T-helper 17 cell (primary cell): ENCODE results near the gene TOB1. TPM values are rescaled to one million over a fixed set of nuclear protein-coding genes. Genes with fewer than 3 reads are reported as not detected.
"Not testable (repeated sequence)": the region's sequence is repeated elsewhere in the genome, so short reads cannot be mapped to it uniquely, and the experiment has no call there.

Experiments
- ATAC-seq: fragments of 150-1000 bp; cut with Tn5 transposase; 2 replicates; pipeline ENCODE4 v1.10.0; 2021; ENCODE audit warnings: mild to moderate bottlenecking, moderate library complexity
- DNase-seq, 3 donors: peaks; one replicate each; pipeline versions ENCODE4 v3.0.0 to v3.0.0-alpha.2; 2020 to 2021
- H3K9me3 ChIP-seq: one replicate; pipeline ENCODE4 v1.7.0; 2013; ENCODE audit warnings: low read length, mild to moderate bottlenecking; ENCODE audit not compliant: control insufficient read depth, poor library complexity, severe bottlenecking
- H3K27ac Mint-ChIP-seq: one replicate; pipeline ENCODE4 v1.8.0; 2022; ENCODE audit warnings: mild to moderate bottlenecking, moderate library complexity, mixed read lengths
- H3K27me3 Mint-ChIP-seq: one replicate; pipeline ENCODE4 v1.8.0; 2022; ENCODE audit warnings: mixed read lengths
- H3K36me3 Mint-ChIP-seq: one replicate; pipeline ENCODE4 v1.8.0; 2022; ENCODE audit warnings: low read depth, mixed read lengths
- H3K4me1 Mint-ChIP-seq: one replicate; pipeline ENCODE4 v1.8.0; 2022; ENCODE audit warnings: mild to moderate bottlenecking, mixed read lengths
- H3K4me3 Mint-ChIP-seq: one replicate; pipeline ENCODE4 v1.8.0; 2022; ENCODE audit warnings: mild to moderate bottlenecking, moderate library complexity, mixed read lengths
- total RNA-seq, 4 donors: library from RNA in 2 of 4; stranded (reverse) in 2 of 4; gene quantifications; one replicate each; pipeline ENCODE4 v1.2.3 and lab custom pipeline; 2022 to 2026

Gene TOB1
- total RNA-seq, 2 donors from 2014 or later, result 226 to 358 TPM

- peak; percentile 93 for ATAC-seq
- Mint-ChIP-seq H3K4me3 (peak overlapping the region; percentile 78), H3K4me1 (peaks cover 48% of the 10 kb centered on the region), H3K27ac (peak overlapping the region; percentile 96), H3K36me3 (no peaks in the 10 kb centered on the region), H3K27me3 (no peaks in the 10 kb centered on the region)
- no peaks in the 10 kb centered on the region for H3K9me3 ChIP-seq
- peak in 2 of 3 donors; percentile 42 to 43 for DNase-seq
Measured at GRCh38 chr17:50903604-50904517, 37.7 kb upstream of the TOB1 start.

- H3K4me3 Mint-ChIP-seq, result peak overlapping the region; percentile 52
- no peaks in the 10 kb centered on the region for H3K27me3 Mint-ChIP-seq
- no peak for ATAC-seq
- peaks cover 42% of the 10 kb centered on the region for H3K4me1 Mint-ChIP-seq
- no peaks in the 10 kb centered on the region for H3K9me3 ChIP-seq
- H3K27ac Mint-ChIP-seq, result peak overlapping the region; percentile 96
- H3K36me3 Mint-ChIP-seq, result no peaks in the 10 kb centered on the region
- DNase-seq, result no peak
Measured at GRCh38 chr17:50902372-50903353, 36.5 kb upstream of the TOB1 start.

- Mint-ChIP-seq H3K27ac (peak overlapping the region; percentile 65), H3K4me3 (peak overlapping the region; percentile 19), H3K4me1 (peaks cover 38% of the 10 kb centered on the region), H3K27me3 (no peaks in the 10 kb centered on the region), H3K36me3 (no peaks in the 10 kb centered on the region)
- ATAC-seq (no peak), DNase-seq (no peak)
- no peaks in the 10 kb centered on the region for H3K9me3 ChIP-seq
Measured at GRCh38 chr17:50900383-50900892, 34.3 kb upstream of the TOB1 start.

GRCh38 chr17:50899559-50900319 is 33.6 kb upstream of the TOB1 start:
- no peak for ATAC-seq
- H3K36me3 Mint-ChIP-seq, result no peaks in the 10 kb centered on the region
- H3K27ac Mint-ChIP-seq, result peak overlapping the region; percentile 65
- H3K9me3 ChIP-seq, result no peaks in the 10 kb centered on the region
- no peak overlapping the region for H3K4me3 Mint-ChIP-seq
- peaks cover 37% of the 10 kb centered on the region for H3K4me1 Mint-ChIP-seq
- no peak for DNase-seq
- H3K27me3 Mint-ChIP-seq, result no peaks in the 10 kb centered on the region

- Mint-ChIP-seq H3K27ac (no peak overlapping the region), H3K27me3 (no peaks in the 10 kb centered on the region), H3K4me3 (no peak overlapping the region), H3K4me1 (peaks cover 35% of the 10 kb centered on the region), H3K36me3 (no peaks in the 10 kb centered on the region)
- DNase-seq (no peak), ATAC-seq (no peak)
- no peaks in the 10 kb centered on the region for H3K9me3 ChIP-seq
Measured at GRCh38 chr17:50899005-50899460, 32.9 kb upstream of the TOB1 start.

GRCh38 chr17:50898369-50899004 is 32.3 kb upstream of the TOB1 start:
- no peaks in the 10 kb centered on the region for H3K9me3 ChIP-seq
- ATAC-seq, result no peak

GRCh38 chr17:50894513-50894912 is 28.4 kb upstream of the TOB1 start:
- H3K9me3 ChIP-seq, H3K36me3 Mint-ChIP-seq, H3K4me3 Mint-ChIP-seq, DNase-seq, H3K27ac Mint-ChIP-seq, ATAC-seq, H3K27me3 Mint-ChIP-seq: not testable (repeated sequence)
- H3K4me1 Mint-ChIP-seq, result peaks cover 15% of the 10 kb centered on the region

More at GRCh38 chr17:50898369-50899004, 32.3 kb upstream of the TOB1 start:
- Mint-ChIP-seq H3K36me3 (no peaks in the 10 kb centered on the region), H3K27me3 (no peaks in the 10 kb centered on the region), H3K27ac (no peak overlapping the region), H3K4me1 (peaks cover 34% of the 10 kb centered on the region), H3K4me3 (no peak overlapping the region)
- DNase-seq, result no peak

GRCh38 chr17:50893183-50893993 is 27.2 kb upstream of the TOB1 start:
- Mint-ChIP-seq H3K36me3 (no peaks in the 10 kb centered on the region), H3K27me3 (no peaks in the 10 kb centered on the region), H3K4me1 (peaks cover 17% of the 10 kb centered on the region), H3K27ac (no peak overlapping the region), H3K4me3 (no peak overlapping the region)
- H3K9me3 ChIP-seq, result no peaks in the 10 kb centered on the region
- DNase-seq (no peak), ATAC-seq (no peak)

- no peak for DNase-seq
- no peak overlapping the region for H3K4me3 Mint-ChIP-seq
- no peak for ATAC-seq
- no peaks in the 10 kb centered on the region for H3K9me3 ChIP-seq
- no peaks in the 10 kb centered on the region for H3K36me3 Mint-ChIP-seq
- peaks cover 17% of the 10 kb centered on the region for H3K4me1 Mint-ChIP-seq
- no peak overlapping the region for H3K27ac Mint-ChIP-seq
- H3K27me3 Mint-ChIP-seq, result no peaks in the 10 kb centered on the region
Measured at GRCh38 chr17:50892101-50892776, 26.1 kb upstream of the TOB1 start.

GRCh38 chr17:50891577-50891989 is 25.4 kb upstream of the TOB1 start:
- H3K36me3 Mint-ChIP-seq, result no peaks in the 10 kb centered on the region
- no peak for ATAC-seq

More at GRCh38 chr17:50891577-50891989, 25.4 kb upstream of the TOB1 start:
- DNase-seq, result no peak
- H3K9me3 ChIP-seq, result no peaks in the 10 kb centered on the region
- Mint-ChIP-seq H3K27ac (no peak overlapping the region), H3K4me3 (no peak overlapping the region), H3K4me1 (peaks cover 21% of the 10 kb centered on the region), H3K27me3 (no peaks in the 10 kb centered on the region)
